ENCODE measurements around the gene RXRA. TPM values are rescaled to one million over a fixed set of nuclear protein-coding genes. Genes with fewer than 3 reads are reported as not detected.

The RXRA gene
- total RNA-seq, 1 donor from 2014 or later: 6.6 TPM

GRCh38 chr9:134475011-134475790, 148.9 kb downstream of the RXRA start:
- DNase-seq: no peak

DNA sequence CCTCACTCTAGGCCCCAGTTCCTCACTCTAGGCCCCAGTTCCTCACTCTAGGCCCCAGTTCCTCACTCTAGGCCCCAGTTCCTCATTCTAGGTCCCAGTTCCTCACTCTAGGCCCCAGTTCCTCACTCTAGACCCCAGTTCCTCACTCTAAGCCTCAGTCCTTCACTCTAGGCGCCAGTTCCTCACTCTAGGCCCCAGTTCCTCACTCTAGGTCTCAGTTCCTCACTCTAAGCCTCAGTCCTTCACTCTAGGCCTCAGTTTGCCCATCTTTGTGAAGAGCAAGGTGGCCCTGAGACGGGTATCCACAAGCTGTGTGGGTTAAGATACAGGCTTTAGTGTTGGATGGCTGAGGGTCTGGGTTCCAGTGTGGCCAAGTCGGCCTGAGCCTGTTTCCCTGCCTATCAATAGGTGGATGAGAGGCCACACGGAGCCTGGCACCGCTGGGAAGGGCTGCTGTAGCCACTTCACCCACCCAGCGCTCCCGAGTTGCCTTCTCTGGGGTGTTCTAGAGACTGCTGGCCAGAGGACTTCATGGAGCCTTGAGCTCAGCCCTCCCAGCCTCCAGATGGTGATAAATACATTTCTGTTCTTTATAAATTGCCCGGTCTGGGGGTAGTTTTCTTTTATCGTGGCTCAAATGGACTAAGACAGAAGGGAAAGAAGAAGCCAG, 150.2 kb downstream of the RXRA start:
- DNase-seq: no peak

DNA sequence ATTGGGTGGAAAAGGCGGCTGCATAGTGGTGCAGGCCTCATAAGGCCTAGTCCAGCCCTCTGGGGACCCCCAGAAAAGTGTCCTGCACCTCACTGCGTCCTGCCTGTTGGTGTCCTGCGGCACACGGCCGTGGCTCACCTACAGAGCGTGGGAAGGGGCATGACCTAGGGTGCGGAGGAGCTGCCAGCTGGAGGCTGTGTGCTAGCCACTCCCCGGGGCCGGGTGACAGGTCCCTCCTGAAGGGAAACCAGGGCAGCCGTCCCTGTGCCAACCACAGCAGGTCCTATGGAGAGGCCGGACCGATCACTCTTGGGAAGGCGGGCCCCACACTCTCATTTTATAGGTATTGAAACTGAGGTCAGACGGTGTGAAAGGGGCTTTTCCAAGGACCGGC, 150.7 kb downstream of the RXRA start:
- no peak for DNase-seq

DNA sequence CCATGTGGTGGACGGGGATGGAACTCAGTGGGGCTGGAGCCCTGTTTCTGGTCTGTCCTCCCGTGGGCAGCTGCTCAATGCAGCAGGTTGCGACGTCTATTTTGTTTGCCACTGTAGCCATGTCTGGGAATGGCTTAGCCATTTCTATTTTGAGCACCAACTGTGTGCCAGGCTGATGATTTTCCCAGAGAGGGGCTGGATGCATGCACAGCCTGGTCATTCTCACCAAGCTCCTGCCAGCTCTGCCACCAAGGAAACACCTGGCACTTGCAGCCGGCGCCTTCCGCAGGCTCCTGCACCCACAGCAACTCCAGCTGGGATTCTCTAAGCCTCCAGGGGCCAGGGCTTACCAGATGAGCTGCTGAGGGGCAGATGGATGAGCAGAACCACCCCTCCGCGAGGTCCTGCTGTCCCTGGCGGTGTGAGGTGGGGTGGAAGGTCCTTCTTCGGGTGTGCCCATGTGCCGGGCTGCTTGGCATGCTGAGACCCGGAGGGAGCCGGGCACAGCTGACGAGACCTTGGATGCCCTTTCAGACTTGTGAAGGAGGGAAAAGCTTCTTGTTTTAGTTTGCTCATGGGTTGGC, 151.2 kb downstream of the RXRA start:
- DNase-seq: no peak

- DNase-seq: no peak
These were observed 151.7 kb downstream of the RXRA start for GRCh38 chr9:134477927-134478326.

GRCh38 chr9:134481762-134482161, 155.5 kb downstream of the RXRA start:
- DNase-seq: no peak

DNA sequence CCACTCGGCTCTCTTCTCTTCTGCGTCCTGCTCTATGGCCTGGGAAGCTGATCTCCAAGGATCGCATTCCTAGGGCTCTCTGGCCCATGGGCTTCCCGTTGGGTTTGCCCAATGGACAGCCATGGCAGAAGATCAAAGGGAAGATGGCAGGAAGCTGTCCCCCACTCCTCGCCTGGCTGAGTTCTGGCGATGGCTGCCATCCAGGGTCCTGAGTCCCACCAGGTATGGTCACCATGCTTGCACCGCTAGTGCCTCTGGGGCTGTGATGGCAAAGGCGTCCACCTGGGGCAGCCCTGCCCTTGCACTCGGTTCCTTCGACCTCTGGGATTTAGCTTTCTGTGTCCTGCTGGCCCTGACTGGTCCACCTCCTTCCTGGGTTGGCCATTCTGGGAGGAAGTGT, 156.0 kb downstream of the RXRA start:
- DNase-seq: no peak

GRCh38 chr9:134483361-134484184, 157.3 kb downstream of the RXRA start:
- DNase-seq: no peak

- DNase-seq: no peak
These were observed 158.2 kb downstream of the RXRA start for GRCh38 chr9:134484479-134484878.

DNA sequence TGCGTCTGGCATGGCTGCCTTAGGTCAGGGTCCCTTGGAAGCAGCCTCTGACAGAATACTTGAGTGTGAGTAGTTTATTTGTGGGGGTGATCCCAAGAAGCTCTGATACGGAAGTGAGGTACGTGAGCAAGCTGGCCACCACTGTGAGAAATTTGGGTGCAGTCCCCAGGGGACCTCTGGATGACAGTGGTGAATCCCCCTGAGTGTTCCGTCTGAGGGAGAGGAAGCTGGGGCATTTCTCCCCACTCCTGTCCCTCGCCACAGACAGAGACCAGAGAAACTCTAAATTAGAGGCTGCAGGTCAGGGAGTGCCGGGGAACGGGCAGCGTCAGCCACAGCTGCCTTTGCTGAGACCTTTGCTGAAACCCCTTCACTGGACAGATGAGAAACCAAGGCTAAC, 159.4 kb downstream of the RXRA start:
- no peak for DNase-seq

DNA sequence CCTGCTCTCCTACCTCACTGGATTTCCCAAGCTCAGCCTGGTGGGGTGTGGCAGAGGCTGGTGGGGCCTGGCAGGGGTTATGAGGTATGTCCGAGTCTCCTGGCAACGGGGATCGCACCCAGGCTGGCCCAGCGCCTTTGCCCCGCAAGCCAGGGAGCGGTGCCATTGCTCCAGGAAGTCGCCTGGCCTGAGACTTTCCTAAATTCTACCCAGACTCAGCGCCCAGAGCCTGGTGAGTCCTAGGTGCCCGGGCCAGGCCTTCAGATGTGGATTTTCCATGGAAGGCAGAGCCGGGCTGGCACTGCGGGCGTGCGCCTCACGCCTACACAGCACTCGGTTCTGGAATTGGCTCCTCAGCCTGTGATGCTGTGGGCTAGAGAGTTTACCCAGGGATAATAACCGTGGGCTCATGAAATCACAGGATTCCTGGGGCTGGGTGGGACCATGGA, 159.9 kb downstream of the RXRA start:
- no peak for DNase-seq

DNA sequence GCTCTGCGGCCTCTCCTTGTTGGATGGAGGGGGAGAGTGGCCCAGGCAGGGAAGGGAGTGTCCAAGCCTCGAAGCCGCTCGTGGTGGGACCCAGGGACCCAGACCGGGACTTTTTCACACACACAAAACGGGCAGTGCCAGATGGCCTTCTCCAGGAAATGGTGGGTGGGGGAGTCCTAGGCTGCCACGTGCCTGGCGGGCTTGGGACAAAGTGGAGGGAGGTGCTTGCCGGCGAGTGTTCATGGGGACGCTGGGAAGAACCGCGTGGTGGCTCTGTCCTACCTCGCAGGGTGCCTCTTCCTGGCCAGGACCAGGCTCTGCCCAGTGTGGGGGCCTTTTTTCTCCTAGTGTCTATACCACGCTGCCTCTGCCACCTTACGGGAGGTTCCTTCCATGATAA, 160.3 kb downstream of the RXRA start:
- no peak for DNase-seq

Small RNA genes within 50 kb of the gene (small RNA-seq; reads per million reads assigned to genes)
- gene MIR4669: not detected

Other genes starting within 250 kb of the RXRA start
- gene WDR5, start 190.4 kb upstream of the RXRA start, total RNA-seq: 26.4 TPM
- gene RNU6ATAC, start 161.9 kb upstream of the RXRA start, total RNA-seq: not detected